HCT116 (cell line): ENCODE data around the gene HMGXB3. TPM values are rescaled to one million over a fixed set of nuclear protein-coding genes. Genes with fewer than 3 reads are reported as not detected.

ENCODE experiments used
- ATAC-seq: fragments of 200-7000 bp; cut with Tn5 transposase; 2 replicates; pipeline ENCODE4 v1.9.1; 2020; ENCODE audit warnings: mild to moderate bottlenecking, moderate library complexity
- BruUV-seq: library from RNA; stranded (reverse); fragments of 400-500 nt; replicated peaks from 2 replicates; lab custom pipeline; 2021; lab: Mats Ljungman, UMichigan
- CTCF ChIA-PET: fragments of 300-600 bp; sonication (Branson Sonifier 250); formaldehyde crosslinking; loops from one replicate; lab custom pipeline; 2021; ENCODE audit warnings: antibody characterized with exemption; lab: Charles Lee
- POLR2A ChIA-PET: fragments of 300-600, 350-600 bp; sonication (Branson Sonifier 250); formaldehyde crosslinking; loops from one replicate; lab custom pipeline; 2021; ENCODE audit warnings: antibody characterized with exemption; lab: Charles Lee
- RAD21 ChIA-PET, 2 experiments: fragments of 300-600 bp; sonication (Branson Sonifier 250); formaldehyde crosslinking; loops; one replicate each; lab custom pipeline; 2023; ENCODE audit warnings: low total read pairs in 2 of 2; ENCODE audit not compliant: uncharacterized antibody in 2 of 2, unreplicated experiment in 2 of 2, low non-redundant PET in 1 of 2; lab: Charles Lee
- DNase-seq: peaks from one replicate; pipeline ENCODE4 v3.0.0-alpha.2; 2010; ENCODE audit warnings: low read depth, low spot score
- H2AFZ ChIP-seq: fragments of 200-600 bp; shearing (Covaris generic), sonication (generic); 2 replicates; pipeline ENCODE4 v1.6.1; 2017; ENCODE audit warnings: low read depth, mixed run types, mixed read lengths, antibody characterized with exemption, low read length; ENCODE audit not compliant: poor library complexity, severe bottlenecking
- H3K27ac ChIP-seq: 2 replicates; pipeline ENCODE4 v1.5.1; 2012; ENCODE audit warnings: low read depth, low read length
- H3K27me3 ChIP-seq: fragments of 200-600 bp; sonication (generic); 2 replicates; pipeline ENCODE4 v1.6.1; 2016; ENCODE audit warnings: mixed run types, low read length, mixed read lengths; ENCODE audit not compliant: insufficient read depth
- H3K36me3 ChIP-seq, 2 experiments: fragments of 200-500 bp in 1 of 2; fragments of 200-600 bp in 1 of 2; sonication (Bioruptor generic) in 1 of 2; sonication (generic) in 1 of 2; 2 replicates each; pipeline versions ENCODE4 v1.5.1 to v1.6.1; 2014 to 2016; ENCODE audit warnings: low read length in 2 of 2, inconsistent platforms in 1 of 2, mixed read lengths in 1 of 2, mixed run types in 1 of 2; ENCODE audit not compliant: insufficient read depth in 2 of 2, control insufficient read depth in 1 of 2
- H3K4me1 ChIP-seq, 2 experiments: fragments of 200-600 bp in 1 of 2; sonication (generic) in 1 of 2; 2 replicates each; pipeline versions ENCODE4 v1.5.1 to v1.6.1; 2012 to 2017; ENCODE audit warnings: low read length in 2 of 2, inconsistent platforms in 1 of 2, mild to moderate bottlenecking in 1 of 2, mixed read lengths in 1 of 2, mixed run types in 1 of 2, moderate library complexity in 1 of 2; ENCODE audit not compliant: insufficient read depth in 2 of 2, control insufficient read depth in 1 of 2
- H3K4me2 ChIP-seq: fragments of 200-600 bp; sonication (generic); 2 replicates; pipeline ENCODE4 v1.6.1; 2017; ENCODE audit warnings: mixed run types, low read length, mixed read lengths
- H3K4me3 ChIP-seq, 2 experiments: fragments of 200-600 bp in 1 of 2; sonication (generic) in 1 of 2; replicated peaks in 1 of 2; 2 replicates each; pipeline ENCODE4 v1.5.1; 2011 to 2016; ENCODE audit warnings: low read length in 2 of 2, control low read depth in 1 of 2, low read depth in 1 of 2, mild to moderate bottlenecking in 1 of 2, mixed read lengths in 1 of 2, mixed run types in 1 of 2
- H3K79me2 ChIP-seq: fragments of 200-600 bp; sonication (generic); 2 replicates; pipeline ENCODE4 v1.6.1; 2017; ENCODE audit warnings: mild to moderate bottlenecking, mixed run types, low read length, moderate library complexity, mixed read lengths; ENCODE audit not compliant: insufficient read depth
- H3K9ac ChIP-seq: fragments of 200-600 bp; sonication (generic); 2 replicates; pipeline ENCODE4 v1.6.1; 2016; ENCODE audit warnings: low read length, mixed read lengths
- H3K9me2 ChIP-seq: fragments of 200-600 bp; sonication (generic), shearing (Covaris generic); 2 replicates; pipeline ENCODE4 v1.6.1; 2017; ENCODE audit warnings: mixed run types, mild to moderate bottlenecking, moderate library complexity; ENCODE audit not compliant: insufficient read depth
- H3K9me3 ChIP-seq, 2 experiments: fragments of 200-500 bp in 1 of 2; fragments of 200-600 bp in 1 of 2; sonication (Bioruptor generic) in 1 of 2; sonication (generic) in 1 of 2; 2 replicates each; pipeline ENCODE4 v1.6.1; 2014 to 2017; ENCODE audit warnings: low read length in 2 of 2, mixed read lengths in 2 of 2, inconsistent platforms in 1 of 2, low read depth in 1 of 2, mild to moderate bottlenecking in 1 of 2, mixed run types in 1 of 2, moderate library complexity in 1 of 2; ENCODE audit not compliant: control insufficient read depth in 1 of 2, insufficient read depth in 1 of 2
- H4K20me1 ChIP-seq: fragments of 200-600 bp; sonication (generic), shearing (Covaris generic); 2 replicates; pipeline ENCODE4 v1.6.1; 2017; ENCODE audit warnings: mixed run types, mild to moderate bottlenecking, moderate library complexity; ENCODE audit not compliant: insufficient read depth
- ATF3 ChIP-seq: IDR thresholded peaks from 2 replicates; pipeline ENCODE4 v1.6.1; 2012
- CBX3 ChIP-seq: IDR thresholded peaks from 2 replicates; pipeline ENCODE4 v1.6.1; 2012; ENCODE audit warnings: low read depth
- CEBPB ChIP-seq: IDR thresholded peaks from 2 replicates; pipeline ENCODE4 v1.6.1; 2012; ENCODE audit warnings: low read depth
- EGR1 ChIP-seq: IDR thresholded peaks from 2 replicates; pipeline ENCODE4 v1.6.1; 2012; ENCODE audit warnings: low read depth
- ELF1 ChIP-seq: IDR thresholded peaks from 2 replicates; pipeline ENCODE4 v1.6.1; 2012; ENCODE audit warnings: low read depth, borderline replicate concordance
- EZH2 ChIP-seq: fragments of 200-600 bp; sonication (generic); IDR thresholded peaks from 2 replicates; pipeline ENCODE4 v1.6.1; 2017; ENCODE audit warnings: antibody characterized with exemption, mixed run types
- EZH2phosphoT487 ChIP-seq: fragments of 200-600 bp; IDR thresholded peaks from 2 replicates; pipeline ENCODE4 v1.6.1; 2018; ENCODE audit warnings: antibody characterized with exemption, borderline replicate concordance
- FOSL1 ChIP-seq: IDR thresholded peaks from 2 replicates; pipeline ENCODE4 v1.6.1; 2012; ENCODE audit warnings: low read depth
- JUND ChIP-seq: IDR thresholded peaks from 2 replicates; pipeline ENCODE4 v1.6.1; 2012
- POLR2A ChIP-seq: IDR thresholded peaks from 2 replicates; pipeline ENCODE4 v1.7.0; 2011; ENCODE audit warnings: borderline replicate concordance; ENCODE audit not compliant: insufficient read depth, insufficient read length; ENCODE audit errors: extremely low read depth
- POLR2AphosphoS5 ChIP-seq: IDR thresholded peaks from 2 replicates; pipeline ENCODE4 v1.6.1; 2011; ENCODE audit warnings: mild to moderate bottlenecking, low read depth, low read length, moderate library complexity
- RAD21 ChIP-seq: IDR thresholded peaks from 2 replicates; pipeline ENCODE4 v1.6.1; 2012; ENCODE audit warnings: low read depth, mild to moderate bottlenecking
- REST ChIP-seq: IDR thresholded peaks from 2 replicates; pipeline ENCODE4 v1.6.1; 2012; ENCODE audit warnings: low read depth
- SIN3A ChIP-seq: IDR thresholded peaks from 2 replicates; pipeline ENCODE4 v1.6.1; 2012; ENCODE audit warnings: low read depth
- SP1 ChIP-seq: IDR thresholded peaks from 2 replicates; pipeline ENCODE4 v1.6.1; 2012; ENCODE audit warnings: low read depth
- SRF ChIP-seq: IDR thresholded peaks from 2 replicates; pipeline ENCODE4 v1.6.1; 2012; ENCODE audit warnings: low read depth
- TCF7L2 ChIP-seq: IDR thresholded peaks from 2 replicates; pipeline ENCODE4 v1.7.0; 2011; ENCODE audit warnings: borderline replicate concordance, inconsistent platforms; ENCODE audit not compliant: insufficient read depth, insufficient read length; ENCODE audit errors: extremely low read depth
- YY1 ChIP-seq: IDR thresholded peaks from 2 replicates; pipeline ENCODE4 v1.6.1; 2011; ENCODE audit warnings: low read length, low read depth, moderate library complexity, mild to moderate bottlenecking; ENCODE audit not compliant: insufficient replicate concordance; ENCODE audit errors: extremely low read depth
- ZFX ChIP-seq: fragments of 450-650 bp; IDR thresholded peaks from 2 replicates; pipeline ENCODE4 v1.6.1; 2017
- intact Hi-C: fragments of 100-400 bp; cut with micrococcal nuclease; formaldehyde crosslinking; loops from 2 replicates; pipeline ENCODE4 v1.10.0; 2022
- total RNA-seq: library from RNA; stranded (reverse); gene quantifications from one replicate; pipeline ENCODE4 v1.2.1, GENCODE V29; 2021; ENCODE audit not compliant: unreplicated experiment
- TF ChIP-seq, protein P1 (sequence below): IDR thresholded peaks from 2 replicates; pipeline ENCODE4 v1.6.1; 2011; ENCODE audit warnings: mild to moderate bottlenecking, low read length, moderate library complexity; ENCODE audit not compliant: insufficient replicate concordance; ENCODE audit errors: extremely low read depth

The HMGXB3 gene
- total RNA-seq, 1 experiment from 2014 or later, result 41.8 TPM

GRCh38 chr5:150034662-150035061 lies 34.1 kb downstream of the HMGXB3 start:
- no peak for DNase-seq
- Histone ChIP-seq H3K9me2 (no peaks in the 10 kb centered on the region), H4K20me1 (no peaks in the 10 kb centered on the region; the same call in 1 of the 2 replicates), H3K79me2 (0 out of 2 replicates have a peak, but pooled peaks cover 23% of the 10 kb centered on the region), H3K4me2 (no peak overlapping the region), H3K4me1 (no peaks in the 10 kb centered on the region), H3K9ac (no peak overlapping the region), H3K27me3 (no peaks in the 10 kb centered on the region), H3K4me3 (no peak overlapping the region), H3K9me3 (no peaks in the 10 kb centered on the region), H2AFZ (no peak overlapping the region), H3K27ac (no peak overlapping the region), H3K36me3 (peaks cover 64 to 86% of the 10 kb centered on the region in 2 experiments)
- ChIA-PET CTCF (no interaction called here), POLR2A (interaction anchor here (0.7 kb wide), 1 partner anchor 13 kb away, joined by 4 read pairs; no protein-coding TSS in a partner anchor), RAD21 (no interaction called here)
- BruUV-seq, result no TSS peak
- TF ChIP-seq ATF3, result no peak
- TF ChIP-seq ZFX, result no peak
- TF ChIP-seq EZH2, result no peak
- no peak for TF ChIP-seq SRF
- TF ChIP-seq POLR2A, result no peak
- TF ChIP-seq EGR1, result no peak
- TF ChIP-seq REST, result no peak
- no peak for TF ChIP-seq POLR2AphosphoS5
- no peak for TF ChIP-seq JUND
- TF ChIP-seq, protein P1, sequence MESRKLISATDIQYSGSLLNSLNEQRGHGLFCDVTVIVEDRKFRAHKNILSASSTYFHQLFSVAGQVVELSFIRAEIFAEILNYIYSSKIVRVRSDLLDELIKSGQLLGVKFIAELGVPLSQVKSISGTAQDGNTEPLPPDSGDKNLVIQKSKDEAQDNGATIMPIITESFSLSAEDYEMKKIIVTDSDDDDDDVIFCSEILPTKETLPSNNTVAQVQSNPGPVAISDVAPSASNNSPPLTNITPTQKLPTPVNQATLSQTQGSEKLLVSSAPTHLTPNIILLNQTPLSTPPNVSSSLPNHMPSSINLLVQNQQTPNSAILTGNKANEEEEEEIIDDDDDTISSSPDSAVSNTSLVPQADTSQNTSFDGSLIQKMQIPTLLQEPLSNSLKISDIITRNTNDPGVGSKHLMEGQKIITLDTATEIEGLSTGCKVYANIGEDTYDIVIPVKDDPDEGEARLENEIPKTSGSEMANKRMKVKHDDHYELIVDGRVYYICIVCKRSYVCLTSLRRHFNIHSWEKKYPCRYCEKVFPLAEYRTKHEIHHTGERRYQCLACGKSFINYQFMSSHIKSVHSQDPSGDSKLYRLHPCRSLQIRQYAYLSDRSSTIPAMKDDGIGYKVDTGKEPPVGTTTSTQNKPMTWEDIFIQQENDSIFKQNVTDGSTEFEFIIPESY, result no peak
- TF ChIP-seq CEBPB, result no peak
- TF ChIP-seq YY1, result no peak
- TF ChIP-seq TCF7L2, result no peak
- TF ChIP-seq EZH2phosphoT487, result no peak
- TF ChIP-seq SIN3A, result no peak
- TF ChIP-seq RAD21, result no peak
- TF ChIP-seq ELF1, result no peak
- no peak for TF ChIP-seq FOSL1
- no peak for TF ChIP-seq SP1
- no peak for TF ChIP-seq CBX3
- intact Hi-C loops, result no loop called here
- no peak for ATAC-seq
